Stimulated activated CD8-positive, alpha-beta memory T cell treated with anti-CD3 and anti-CD28 coated beads, Interleukin-4, amount 100 ng/mL, for 4 hours (primary cell): ENCODE data around the gene LAG3.
A peak's percentile ranks its signal among the peaks of the same experiment; 100 is the strongest.

Source experiments
- DNase-seq, 2 donors: peaks; one replicate each; pipeline ENCODE4 v3.0.0-alpha.2; 2020; ENCODE audit warnings: low read depth in 2 of 2, low spot score in 1 of 2

LAG3 gene

DNA sequence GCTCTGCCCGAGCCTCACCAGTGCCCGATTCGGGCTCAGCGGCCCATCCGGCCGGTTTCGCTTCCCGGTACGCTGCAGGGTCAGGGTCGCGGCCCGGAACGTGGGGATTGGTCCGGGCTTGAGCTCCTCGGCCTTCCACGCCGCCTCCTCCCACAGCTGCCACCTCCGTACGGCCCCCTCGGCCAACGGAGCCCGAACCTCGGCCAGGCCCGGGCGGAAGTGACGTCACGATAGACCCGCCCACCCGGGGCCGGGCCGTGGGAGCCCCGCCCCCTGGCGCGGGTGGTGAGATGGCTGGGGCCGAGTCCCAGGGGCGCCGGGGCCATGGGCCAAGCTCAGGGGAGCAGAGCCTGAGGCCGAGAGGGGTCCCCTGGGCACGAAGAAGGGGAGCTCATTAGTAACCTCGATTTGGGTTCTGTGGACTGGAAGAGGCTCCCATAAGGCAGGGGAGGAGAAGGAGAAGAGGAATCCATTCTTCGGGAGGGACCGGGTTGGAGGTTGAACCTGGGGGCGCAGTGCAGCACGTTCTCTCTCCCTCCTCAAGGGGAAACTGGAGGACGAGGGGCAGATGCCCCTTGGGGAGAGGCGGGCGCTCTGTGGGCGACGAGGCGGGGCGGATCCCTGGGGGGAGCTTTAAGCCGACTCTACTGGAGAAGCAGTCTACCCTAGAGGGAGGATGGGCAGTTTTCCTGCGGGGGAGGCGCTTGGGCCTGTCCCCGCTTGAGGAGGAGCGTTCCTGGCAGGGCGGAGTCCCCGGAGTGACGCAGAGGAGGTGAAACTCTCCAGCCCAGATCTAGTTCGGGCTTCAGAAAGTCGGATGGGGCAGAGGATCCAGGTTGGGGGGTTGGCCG lies 19.2 kb upstream of the LAG3 start, which contains the start of gene MLF2:
MLF2 (minus strand) TSS at position 221 of the 851 bp plus-strand sequence. CDS start 807 bp downstream, outside the sequence.
- DNase-seq: peak; percentile 94 to 95

DNA sequence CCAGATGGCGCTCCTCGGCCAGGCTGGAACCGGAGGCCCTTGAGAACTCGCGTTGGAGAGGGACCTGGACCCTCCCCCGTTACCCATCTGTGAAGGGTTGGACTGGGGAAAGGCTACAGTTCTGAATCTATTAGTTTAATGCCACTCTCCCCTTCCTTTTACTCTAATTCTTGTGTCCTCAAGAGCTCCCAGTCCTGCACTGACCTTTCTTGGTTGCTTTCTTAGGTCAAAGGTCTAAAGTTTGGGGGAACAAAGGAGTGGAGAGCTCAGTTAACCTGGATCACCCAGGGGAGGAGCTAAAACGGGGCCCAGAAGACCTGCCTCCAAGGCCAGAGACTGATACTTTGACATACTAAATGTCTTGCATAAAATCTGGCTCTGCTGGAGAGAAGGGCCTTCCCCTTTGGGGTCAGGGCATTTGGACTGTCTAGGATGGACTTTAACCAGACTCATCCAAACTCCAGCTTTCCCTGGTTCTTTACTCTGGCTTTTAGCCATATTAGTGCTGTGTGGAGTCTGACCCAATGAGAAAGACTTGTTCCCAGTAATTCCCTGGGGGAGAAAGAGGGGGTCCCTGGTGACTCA lies 18.5 kb upstream of the LAG3 start:
- no peak for DNase-seq

DNA sequence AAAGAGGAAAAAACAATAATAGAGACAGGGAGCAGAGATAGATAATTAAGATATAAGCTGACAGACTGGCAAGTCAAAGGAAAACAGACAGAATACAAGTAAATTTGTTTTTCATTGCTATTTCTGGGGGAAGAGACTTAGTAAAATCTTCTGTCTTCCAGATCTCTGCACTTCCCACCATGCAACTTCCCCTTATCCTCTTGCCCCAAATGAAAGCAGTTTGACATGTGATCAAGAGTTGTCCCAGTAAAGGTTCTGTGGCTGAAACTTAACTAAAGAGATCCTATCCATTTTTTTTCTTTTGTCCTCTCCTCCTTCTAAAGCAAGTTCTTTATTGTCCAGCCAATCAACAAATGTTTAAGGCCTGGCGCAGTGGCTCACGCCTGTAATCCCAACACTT lies 17.9 kb upstream of the LAG3 start:
- DNase-seq: no peak

DNA sequence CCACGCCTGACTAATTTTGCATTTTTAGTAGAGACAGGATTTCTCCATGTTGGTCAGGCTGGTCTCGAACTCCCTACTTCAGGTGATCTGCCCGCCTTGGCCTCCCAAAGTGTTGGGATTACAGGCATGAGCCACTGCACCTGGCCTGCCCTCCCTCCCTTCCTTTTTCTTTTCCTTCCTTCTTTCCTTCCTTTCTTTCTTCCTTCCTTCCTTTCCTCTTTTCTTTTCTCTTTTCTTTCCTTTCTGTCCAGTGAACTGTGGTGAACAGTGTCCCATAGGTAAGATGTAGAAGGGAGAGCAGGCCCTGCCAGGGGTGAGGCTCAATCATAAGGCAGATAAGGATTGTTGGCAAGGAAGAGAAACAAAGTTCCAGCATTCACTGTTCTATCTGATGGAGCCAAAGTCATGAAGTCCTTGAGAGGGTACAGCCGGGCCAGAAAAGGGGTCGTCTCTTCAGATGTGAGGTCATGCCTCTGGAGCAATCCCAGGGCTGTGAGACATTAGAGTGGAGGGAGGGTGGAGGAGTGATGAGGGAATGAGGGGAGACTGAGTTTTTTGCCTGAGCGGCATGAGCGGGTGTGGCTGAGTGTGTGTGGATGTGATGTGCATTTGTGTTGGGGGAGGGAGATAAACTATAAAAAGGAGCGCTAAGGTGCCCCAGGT lies 15.2 kb upstream of the LAG3 start:
- no peak for DNase-seq

DNA sequence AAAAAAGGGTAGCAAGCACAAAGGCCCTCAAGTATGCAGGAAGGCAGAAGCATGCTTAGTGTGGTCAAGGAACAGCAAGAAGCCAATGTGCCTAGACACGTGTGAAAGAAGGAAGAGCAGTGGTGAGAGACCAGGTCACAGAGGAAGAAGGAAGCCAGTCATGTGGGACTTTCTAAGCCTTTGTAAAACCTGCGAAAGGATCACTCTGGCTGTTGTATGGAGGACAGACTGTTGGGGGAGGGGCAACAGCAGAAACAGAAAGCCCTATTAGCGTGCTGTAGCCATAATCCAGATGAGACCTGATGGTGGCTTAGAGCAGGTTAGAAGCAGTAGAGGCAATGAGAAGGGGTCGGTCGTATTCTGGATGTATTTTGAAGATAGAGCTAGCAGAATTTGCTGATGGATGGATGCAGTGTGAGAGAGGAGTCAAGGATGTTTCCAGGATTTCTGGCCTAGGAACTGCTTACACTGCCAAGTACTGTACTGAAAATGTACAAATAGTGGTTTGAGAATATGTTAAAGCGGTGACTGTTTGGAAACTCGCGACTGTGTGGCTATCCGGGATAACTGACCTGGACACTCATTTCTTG lies 13.7 kb upstream of the LAG3 start:
- no peak for DNase-seq

DNA sequence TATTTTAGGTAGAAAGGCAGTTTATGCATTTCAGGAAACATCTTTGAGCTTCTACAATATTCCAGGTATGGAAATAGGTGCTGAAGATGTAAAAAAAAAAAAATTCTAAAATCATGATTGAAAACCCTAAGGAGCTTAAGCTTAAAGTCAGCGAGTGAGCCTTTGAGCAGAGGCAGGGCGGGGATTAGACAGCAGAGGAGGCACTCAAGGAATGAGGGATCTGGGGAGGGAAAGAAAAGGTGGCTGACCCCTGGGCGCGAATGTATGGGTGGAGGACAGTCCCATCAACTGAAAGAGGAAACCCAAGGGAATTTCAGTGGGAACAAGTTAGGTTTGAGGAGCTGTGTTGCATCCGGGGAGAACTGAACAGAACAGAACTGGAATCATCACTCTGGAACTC lies 12.6 kb upstream of the LAG3 start:
- no peak for DNase-seq

DNA sequence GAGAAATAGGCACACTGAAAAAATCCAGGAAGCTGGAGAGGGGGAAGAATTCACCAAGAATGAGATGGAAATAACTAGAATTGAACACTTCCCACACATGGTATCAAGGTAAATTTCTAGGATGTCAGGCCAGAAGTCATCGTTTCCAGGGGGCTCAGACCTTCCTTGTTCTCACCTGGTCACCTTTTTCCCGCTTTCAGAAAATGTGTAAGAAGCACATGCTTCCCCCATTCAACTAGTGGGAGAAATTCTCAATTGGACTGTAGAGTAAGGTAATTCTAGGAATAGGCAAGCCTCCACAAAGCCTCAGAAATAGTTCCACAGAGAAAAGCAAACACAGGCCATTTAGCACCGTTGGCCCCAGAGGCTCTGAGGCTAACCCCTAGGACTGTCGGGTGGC lies 8.9 kb upstream of the LAG3 start:
- no peak for DNase-seq

DNA sequence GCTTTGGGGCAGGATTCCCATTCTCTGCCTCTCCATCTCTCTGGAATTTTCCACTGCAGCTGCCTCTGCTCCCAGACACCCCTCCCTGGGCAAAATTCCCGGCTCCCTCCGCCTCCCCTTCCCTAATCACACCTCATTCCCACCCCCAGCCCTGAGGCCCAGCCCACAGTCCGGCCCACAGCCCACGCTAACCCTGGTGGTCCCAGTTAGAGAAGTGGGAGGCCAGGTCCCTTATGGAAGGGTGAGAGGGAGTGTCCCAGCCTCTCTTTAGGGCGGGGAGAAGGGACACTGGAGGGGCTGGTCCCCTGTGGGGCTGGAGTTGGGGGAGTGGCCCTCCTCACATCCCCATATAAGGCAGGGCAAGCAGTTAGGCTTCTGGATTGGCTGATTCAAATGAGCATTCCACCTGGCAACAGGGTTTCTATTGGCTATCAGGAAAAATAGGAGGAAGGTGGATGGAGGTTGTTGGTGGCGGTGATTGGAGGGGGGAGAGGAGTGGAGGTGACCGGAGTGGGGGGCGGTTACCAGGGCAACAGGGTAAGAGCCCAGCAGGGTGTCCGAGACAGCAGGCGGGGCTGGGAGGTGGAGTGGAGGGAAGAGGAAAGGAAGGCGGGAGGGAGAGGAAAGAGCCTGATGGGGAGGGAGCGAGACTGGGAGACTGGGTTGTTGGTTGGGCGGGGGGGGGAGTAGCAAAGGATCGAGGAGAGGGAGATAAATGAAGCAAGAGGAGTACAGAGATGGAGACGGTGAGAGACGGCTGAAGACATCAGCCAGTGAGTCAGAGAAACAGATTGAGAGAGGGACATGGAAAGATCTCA lies 8.1 kb upstream of the LAG3 start:
- no peak for DNase-seq

DNA sequence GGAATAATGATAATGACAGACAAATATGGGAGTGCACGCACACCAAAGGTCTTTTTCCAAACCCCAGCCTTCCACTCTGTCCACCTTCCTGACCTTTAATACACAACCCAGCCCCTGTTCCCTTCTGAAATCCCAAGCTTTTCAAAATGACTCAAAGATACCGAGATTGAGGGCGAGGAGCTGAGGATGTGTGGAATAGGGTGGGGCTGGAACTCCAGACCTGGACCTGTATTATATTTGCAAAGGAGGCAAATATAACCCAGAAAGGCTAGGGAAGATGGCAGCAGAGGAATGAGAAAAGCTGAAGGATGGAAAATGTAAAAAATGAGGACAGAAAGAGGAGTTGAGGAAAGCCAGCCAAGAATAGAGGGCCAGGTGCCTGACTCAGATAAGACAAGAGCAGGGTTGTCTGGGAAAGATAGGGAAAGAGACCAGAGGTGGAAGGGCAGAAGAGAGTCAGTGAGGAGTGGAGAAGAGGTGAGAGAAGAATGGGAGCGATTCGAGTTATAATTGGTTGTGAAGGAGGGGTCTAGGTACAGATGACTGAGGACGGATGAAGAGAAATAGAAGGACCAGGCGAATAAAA lies 7.2 kb upstream of the LAG3 start:
- no peak for DNase-seq

DNA sequence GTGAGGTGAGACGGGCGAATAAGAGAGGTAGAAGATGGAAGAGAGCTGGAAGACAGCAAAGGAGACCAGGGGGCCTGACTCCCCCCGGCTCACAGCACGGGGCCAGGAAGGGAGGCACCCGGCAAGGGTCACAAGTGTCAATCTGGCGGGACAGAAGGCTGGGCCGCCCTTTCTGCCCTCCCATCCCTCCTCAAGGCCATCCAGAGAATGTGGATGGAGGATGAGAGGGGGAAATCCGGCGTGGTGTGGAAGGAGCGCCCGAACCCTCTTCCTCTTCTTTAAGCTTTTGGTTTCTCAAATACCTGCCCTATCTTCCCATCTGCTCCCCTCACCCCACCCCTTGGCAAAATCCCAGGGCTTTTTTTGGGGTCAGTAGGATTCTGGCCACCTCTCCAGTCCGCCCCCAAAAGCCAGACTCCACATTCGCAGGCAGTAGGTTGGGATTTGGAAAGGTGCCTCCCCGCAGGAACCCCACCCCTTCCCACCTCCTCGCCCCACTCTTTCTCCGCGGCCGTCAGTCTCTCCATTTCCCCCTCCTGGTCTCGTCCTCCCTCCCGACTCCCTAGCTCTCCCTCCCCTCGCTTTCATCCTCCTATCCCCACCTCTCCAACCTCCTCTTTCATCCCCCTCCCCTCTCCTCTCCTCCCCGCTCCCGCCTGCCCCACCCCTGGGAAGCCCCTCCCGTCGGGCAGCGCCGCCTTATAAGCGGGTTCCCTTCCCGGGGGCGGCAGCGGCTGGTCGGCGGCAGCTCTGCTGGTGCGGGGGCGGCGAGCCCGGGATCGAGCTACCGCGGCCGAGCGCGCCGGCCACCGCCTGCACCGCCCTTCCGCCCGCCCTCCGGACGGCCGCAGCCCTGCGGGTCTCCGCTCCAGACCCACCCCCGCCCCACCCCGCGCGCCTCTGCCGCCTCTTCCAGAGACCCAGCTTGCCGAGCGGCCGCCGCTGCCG lies 6.4 kb upstream of the LAG3 start, which contains the start of gene PTMS:
PTMS (plus strand) TSS at position 730 of the 948 bp plus-strand sequence. CDS start 343 bp downstream, outside the sequence.
- DNase-seq: no peak

DNA sequence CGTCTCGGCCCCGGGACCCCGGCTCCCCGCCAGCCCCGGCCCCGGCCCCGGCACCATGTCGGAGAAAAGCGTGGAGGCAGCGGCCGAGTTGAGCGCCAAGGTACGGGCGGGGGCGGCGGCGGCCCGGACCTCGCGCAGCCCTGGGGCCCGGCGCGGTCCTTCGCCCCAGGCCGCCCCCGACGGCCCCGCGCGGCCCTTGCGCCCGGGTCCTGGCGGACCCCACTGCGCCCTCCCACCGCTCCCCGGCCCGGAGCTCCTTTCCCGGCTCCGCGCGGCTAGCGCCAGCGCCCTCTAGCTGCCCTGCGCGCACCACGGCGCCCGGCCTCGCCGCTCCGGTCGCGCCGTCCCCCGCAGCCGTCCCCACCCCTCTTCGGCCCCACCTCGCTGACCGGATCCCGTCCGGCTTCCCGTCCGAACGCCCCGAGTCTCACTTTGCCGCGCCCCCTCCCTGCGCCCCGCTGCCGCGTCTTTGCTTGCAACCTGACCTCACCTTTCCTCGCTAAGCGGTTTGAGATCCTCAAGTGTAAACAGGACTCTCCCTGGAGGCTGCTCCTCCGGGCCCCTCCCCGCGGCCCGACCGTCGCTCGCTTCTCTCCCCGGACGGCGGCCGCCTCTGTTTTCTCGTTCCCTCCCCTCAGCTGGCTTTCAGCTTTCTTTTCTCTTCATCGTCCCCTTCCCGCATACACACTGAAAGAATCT lies 5.5 kb upstream of the LAG3 start:
- DNase-seq: no peak

DNA sequence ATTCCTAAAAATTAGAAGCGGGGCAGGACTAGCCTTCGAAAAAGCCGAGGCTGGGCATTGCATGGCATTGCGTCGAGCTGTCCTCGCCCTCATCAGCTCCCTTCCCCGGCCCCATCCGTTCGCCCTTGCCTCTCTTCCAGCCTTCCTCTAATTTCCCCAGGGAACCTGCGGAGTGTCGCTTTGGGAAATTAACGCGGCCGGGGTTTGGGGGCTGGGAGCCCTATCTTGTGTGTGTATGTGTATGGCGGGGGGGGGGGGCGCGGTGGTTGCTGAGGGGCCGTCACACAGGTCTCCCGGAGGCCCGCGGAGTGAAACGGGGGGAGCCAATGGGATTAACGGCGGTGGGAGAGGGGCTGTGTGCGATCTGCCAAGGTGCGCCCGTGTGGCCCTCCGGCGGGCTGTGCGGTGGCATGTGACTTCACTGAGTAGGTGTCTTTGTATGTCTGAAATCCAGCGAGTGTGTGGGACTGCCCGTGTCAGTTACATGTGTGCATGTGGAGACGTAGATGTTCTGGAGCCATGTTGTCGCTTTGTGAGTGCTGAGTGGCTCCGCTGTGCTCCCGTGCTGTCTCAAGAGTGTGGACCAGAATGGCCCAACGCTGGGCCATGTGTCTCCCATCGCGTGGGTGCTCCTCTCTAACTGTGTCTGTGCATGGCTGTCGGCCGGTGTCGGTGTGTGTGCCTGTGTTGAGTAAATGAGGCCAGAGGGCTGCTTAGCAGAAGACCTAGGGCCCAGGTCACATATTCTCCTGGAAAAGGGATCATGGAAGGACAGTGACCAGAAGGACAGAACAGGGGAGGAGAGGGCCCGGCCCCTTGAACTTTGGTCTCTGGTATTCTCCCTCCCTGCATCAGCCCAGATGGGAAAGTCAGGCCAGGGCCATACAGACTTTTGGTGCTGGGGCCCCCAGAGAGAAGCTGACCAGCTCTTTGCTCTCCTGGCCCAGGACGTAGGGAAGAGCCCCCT lies 4.7 kb upstream of the LAG3 start:
- no peak for DNase-seq

DNA sequence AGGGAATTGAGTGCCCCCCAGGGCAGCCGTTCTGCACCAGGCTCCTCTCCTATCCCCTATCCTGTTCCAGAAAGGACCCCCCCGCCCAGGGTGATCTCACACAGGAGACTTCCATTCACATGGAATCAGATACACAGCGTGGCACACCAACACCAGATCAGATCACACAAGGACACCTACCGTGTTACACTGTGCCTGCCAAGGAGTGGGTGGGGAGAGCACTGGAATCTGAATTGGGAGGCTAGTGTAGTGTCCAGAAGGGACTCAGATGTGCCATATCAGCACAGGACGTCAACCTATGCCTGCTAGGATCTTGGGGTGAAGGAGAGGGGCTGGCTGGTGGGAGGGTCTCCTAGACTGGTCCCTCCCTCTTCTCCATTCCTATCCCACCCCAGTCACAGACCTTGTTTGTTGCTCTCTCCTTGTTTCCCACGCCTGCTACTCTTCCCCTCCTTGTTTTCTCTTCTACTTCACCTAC lies 3.8 kb upstream of the LAG3 start:
- DNase-seq: no peak

DNA sequence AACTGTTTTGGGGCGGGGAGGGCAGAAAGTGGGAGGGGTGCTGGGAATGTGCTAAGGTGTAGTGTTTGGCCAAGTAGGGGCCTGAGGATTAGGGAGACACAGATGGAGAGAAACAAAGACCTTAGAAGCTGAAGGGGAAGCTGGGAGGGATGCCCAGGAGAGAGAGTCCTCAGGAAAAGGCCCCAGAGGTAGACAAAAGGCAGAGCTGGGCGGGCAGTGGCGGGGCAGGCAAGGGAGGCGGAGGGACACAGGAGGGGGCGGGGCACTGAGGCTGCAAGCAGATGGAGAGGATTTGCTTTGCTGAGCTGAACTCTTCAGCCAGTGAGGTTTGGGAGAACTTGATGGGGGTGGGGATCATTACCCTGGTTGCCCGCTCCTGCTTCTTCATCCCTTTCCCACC lies 3.3 kb upstream of the LAG3 start:
- DNase-seq: no peak

DNA sequence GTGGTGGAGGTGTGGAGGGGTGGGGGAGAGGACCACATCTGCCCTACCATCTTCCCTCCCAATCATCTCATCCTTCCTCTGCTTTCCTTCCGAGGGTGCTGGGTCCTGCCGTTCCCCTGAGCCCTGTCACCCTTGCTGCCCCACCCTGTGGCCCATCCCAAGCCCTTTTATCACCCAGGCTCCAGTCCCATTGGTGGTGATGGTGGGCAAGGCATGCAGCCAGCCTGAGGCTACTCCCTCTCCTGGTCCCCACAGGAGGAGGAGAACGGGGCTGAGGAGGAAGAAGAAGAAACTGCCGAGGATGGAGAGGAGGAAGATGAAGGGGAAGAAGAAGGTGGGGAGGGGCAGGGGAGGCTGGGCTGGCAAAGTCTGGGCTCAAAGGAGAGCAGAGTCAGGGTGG lies 2.7 kb upstream of the LAG3 start:
- DNase-seq: no peak

DNA sequence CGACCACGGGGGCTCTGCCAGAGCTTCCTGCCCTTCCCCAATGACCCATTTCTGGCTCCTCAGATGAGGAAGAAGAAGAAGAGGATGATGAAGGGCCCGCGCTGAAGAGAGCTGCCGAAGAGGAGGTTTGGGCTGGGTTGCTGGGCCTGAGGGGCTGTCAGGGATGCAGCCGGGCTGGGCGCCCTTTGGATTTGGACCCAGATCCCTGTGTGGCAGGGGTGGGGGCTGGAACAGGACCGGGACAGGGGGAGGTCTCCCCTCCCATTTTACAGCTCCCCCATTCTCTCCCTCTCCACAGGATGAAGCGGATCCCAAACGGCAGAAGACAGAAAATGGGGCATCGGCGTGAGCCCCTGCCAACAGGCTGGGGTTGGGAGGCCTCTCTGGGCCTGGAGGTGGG lies 2.2 kb upstream of the LAG3 start:
- no peak for DNase-seq

DNA sequence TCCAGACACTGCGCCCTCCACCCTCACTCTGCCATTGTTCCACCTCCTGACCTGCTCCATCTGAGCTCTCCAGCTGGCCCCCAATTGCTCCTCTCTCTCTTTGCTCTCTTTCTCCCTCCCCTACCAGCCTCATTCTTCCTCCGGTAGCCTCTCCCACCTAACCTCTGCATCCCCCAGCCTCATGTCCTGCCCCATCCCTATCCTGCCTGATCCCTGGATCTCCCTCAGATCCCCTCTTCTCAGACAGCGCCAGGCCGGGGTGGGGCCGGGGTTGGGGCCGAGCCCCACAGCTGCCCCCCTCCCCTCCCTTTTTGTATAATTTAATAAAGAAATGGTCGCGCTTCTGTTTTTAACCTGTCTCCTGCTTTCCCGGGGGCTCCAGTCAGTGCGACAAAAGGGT lies 1.7 kb upstream of the LAG3 start:
- DNase-seq: no peak
